Astrocyte (in vitro differentiated cells and primary cell): ENCODE measurements around the gene WWTR1.

Source experiments
- EZH2 ChIP-seq: IDR thresholded peaks from 2 replicates; pipeline ENCODE4 v1.6.1; 2012; ENCODE audit warnings: mild to moderate bottlenecking, low read length, inconsistent platforms; ENCODE audit not compliant: insufficient read depth
- TF ChIP-seq, protein P1 (sequence below): IDR thresholded peaks from 2 replicates; pipeline ENCODE4 v1.5.1; 2011; ENCODE audit warnings: low read depth, mild to moderate bottlenecking, inconsistent platforms, low read length, moderate library complexity; ENCODE audit not compliant: insufficient read depth

GRCh38 chr3:149705416-149705815 is 47.6 kb upstream of the WWTR1 start:
- no peak for TF ChIP-seq EZH2
- TF ChIP-seq, protein P1, sequence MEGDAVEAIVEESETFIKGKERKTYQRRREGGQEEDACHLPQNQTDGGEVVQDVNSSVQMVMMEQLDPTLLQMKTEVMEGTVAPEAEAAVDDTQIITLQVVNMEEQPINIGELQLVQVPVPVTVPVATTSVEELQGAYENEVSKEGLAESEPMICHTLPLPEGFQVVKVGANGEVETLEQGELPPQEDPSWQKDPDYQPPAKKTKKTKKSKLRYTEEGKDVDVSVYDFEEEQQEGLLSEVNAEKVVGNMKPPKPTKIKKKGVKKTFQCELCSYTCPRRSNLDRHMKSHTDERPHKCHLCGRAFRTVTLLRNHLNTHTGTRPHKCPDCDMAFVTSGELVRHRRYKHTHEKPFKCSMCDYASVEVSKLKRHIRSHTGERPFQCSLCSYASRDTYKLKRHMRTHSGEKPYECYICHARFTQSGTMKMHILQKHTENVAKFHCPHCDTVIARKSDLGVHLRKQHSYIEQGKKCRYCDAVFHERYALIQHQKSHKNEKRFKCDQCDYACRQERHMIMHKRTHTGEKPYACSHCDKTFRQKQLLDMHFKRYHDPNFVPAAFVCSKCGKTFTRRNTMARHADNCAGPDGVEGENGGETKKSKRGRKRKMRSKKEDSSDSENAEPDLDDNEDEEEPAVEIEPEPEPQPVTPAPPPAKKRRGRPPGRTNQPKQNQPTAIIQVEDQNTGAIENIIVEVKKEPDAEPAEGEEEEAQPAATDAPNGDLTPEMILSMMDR, result no peak
